Activated CD8-positive, alpha-beta memory T cell treated with anti-CD3 and anti-CD28 coated beads, Interleukin-2, amount 50 U/mL, for 4 hours (primary cell): ENCODE data around the gene RAB37.

Experiments
- DNase-seq: peaks from one replicate; pipeline ENCODE4 v3.0.0-alpha.2; 2020

Gene RAB37

DNA sequence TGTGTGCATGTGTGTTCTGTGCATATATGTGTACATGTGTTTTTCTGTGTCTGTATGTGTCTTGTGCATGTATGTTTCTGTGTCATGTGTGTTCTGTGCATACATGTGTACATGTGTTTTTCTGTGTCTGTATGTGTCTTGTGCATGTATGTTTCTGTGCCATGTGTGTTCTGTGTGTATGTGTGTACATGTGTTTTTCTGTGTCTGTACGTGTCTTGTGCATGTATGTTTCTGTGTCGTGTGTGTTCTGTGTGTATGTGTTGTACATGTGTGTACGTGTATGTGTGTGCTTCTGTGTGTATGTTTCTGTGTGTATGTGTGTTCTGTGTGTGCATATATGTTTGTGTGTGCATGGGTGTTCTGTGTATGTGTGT lies 8.4 kb upstream of the RAB37 start:
- DNase-seq: no peak

DNA sequence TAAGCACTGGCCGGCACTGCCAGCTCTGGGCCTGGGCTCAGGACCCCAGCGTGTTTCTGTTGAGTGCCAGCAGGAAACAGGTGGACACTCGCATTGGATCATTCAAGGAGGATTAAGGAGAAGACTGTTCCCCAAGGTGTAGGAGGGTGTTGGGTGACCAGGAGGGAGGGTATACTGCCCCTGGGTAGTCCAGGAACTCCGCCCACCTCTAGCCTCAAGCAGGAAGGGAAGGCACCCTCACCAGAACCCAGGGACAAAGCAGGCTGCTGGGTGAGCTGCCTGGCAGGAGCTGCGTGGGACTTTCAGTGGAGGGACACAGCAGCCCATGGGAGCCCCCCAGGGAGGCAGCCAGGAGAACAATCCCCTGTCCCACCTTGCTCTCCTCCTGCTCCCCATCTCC lies 7.7 kb upstream of the RAB37 start:
- DNase-seq: no peak

- no peak for DNase-seq
Observed at GRCh38 chr17:74729866-74730265, 7.2 kb upstream of the RAB37 start.

DNA sequence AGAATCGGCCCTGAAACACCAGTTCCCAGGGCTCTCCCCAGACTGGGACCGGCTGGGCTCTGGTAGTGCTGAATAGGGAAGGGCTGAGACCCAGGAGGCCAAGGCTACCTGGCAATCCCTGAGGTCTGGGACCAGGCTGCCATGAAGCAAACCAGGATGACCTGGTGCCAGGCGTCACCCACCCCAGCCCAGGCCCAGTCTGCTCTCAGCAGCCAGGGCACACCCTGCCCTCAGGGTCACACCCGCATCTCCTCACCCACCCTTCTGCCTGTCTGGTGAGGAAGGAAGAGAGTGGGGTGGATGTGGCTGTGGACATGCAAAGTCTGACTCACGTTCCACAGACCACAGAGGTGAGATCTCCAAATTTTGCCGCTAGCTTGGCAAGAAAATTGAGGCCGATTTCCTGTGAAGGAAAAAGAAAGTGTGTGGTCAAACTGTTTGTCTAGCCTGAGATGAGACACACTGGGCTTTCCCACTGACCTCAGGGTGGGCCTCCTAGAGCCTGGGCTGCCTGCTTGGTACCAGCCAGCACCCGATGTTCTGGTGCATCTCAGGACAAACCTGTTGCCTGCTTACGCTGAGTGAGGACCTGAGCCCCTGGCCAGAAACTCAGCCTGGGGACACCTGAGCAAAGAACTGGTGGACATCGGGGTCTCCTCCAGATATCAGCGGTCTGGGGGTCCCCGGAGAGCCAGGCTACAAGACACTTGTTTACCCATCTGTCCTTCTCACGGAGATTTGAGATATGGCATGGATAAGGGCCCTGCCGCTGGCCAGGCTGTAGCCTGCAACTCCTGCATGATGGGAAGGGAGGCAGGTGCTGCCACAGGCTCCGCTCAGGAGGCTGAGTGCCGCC lies 6.3 kb upstream of the RAB37 start:
- peak; percentile 57 for DNase-seq

GRCh38 chr17:74731347-74731605 lies 5.8 kb upstream of the RAB37 start:
- no peak for DNase-seq

DNA sequence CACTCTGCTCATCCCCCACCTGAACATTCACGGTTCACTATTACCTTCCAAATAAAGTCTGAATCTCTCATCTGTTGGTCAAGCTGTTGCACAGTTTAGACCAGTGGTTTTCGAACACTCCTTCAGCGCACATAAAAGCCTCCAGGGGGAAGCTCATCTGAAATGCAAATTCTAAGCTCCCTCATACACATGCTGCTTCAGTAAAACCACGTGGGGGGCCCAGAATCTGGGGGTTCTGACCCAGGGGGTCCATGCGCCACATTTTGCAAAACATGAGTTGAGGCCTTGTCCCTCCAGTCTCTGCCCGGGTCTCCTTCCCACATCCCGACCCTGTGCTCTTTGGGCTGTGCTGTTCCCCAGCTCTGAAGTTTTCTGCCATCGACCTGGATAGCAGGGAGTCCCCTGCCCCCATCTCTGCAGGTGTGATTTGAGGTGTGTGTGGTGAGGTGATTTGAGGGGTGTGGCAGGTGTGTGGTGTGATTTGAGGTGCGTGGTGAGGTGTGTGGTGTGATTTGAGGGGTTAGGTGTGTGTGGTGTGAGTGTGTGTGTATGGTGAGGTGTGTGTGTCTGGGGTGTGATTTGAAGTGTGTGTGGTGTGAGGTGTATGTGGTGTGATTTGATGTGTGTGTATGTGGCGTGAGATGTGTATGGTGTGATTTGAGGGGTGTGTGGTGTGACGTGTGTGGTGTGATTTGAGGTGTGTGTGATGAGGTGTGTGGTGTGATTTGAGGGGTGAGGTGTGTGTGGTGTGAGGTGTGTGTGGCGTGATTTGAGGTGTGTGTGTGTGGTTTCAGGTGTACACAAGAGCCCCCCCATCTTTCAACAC lies 4.8 kb upstream of the RAB37 start:
- no peak for DNase-seq

DNA sequence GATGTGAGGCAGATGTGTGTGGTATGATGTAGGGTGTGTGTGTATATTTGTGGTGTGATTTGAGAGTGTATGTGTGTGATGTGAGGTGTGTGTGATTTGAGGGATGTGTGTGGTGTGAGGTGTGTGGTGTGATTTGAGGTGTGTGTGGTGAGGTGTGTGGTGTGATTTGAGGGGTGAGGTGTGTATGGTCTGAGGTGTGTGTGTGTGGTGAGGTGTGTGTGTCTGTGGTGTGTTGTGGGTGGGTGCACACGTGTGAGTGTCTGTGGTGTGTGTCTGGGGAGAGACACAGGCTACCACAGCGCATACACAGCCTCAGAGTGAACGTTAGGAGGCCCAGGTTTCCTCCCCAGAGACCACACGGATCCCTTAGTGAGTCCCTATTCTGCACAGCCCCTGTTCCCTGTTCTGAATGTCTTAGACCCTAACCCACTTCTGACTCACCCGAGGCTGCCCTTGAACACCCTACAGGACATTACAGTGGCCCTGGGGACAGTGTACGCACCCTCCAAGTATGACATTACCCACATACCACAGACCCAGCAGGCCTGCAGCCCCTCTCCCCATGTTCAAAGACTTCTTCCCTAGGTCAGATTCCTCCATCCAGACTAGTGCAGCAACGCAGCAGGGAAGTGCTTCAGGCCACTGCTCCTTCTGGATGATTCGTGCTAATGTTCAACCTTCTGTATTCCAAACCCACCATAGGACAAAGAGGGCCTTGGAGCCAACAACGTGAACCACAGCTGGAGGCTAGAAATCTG lies 3.5 kb upstream of the RAB37 start:
- DNase-seq: no peak

DNA sequence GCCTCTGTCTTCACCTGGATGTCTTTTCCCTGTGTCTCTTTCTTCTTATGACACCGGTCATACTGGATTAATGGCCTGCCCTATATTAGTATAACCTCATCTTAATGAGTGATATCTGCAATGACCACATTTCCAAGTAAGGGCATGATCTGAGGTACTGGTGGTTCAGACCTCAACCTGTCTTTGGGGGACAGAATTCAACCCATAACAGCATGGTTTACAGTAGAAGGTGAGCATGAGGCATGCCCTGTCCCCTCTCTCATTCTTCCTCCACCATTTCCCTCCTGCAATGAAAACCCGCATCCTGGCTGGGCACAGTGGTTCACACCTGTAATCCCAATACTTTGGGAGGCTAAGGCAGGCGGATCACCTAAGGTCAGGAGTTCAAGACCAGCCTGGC lies 2.8 kb upstream of the RAB37 start:
- DNase-seq: no peak

DNA sequence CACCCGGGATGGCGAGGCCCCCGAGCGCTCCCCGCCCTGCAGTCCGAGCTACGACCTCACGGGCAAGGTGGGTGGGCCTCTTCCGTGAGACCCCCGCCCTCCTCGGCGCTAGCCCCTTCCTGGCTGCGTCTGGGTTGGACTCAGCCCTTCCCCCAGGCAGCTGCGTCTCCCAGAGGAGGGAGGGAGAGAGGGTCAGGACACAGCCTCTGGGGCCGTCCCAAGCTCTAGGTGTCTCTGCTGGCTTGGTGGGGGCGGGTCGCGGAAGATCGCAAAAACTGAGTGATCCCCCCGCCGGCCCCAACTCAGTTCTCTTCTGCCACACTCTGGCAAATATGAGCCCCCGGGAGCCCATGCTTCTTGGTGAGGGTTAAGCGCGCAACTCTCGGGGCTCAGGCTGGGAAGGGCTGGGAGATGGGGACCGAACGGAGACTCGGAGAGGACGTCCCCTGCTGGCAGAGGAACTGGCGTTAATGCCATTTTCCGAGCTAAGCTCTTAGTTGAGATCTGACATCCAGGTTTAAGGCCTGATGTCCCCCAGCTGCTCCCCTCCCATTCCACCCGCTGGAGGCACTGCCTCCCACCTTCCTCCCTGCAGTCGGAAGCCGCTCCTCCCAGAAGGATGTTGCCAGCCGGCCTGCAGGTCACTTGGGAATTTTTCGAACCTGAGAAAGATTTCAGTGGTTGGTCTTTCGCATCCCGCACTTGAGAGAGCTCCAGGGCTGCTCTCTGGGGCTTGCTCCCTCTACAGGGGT lies 419 bp downstream of the RAB37 start:
- peak; percentile 52 for DNase-seq

DNA sequence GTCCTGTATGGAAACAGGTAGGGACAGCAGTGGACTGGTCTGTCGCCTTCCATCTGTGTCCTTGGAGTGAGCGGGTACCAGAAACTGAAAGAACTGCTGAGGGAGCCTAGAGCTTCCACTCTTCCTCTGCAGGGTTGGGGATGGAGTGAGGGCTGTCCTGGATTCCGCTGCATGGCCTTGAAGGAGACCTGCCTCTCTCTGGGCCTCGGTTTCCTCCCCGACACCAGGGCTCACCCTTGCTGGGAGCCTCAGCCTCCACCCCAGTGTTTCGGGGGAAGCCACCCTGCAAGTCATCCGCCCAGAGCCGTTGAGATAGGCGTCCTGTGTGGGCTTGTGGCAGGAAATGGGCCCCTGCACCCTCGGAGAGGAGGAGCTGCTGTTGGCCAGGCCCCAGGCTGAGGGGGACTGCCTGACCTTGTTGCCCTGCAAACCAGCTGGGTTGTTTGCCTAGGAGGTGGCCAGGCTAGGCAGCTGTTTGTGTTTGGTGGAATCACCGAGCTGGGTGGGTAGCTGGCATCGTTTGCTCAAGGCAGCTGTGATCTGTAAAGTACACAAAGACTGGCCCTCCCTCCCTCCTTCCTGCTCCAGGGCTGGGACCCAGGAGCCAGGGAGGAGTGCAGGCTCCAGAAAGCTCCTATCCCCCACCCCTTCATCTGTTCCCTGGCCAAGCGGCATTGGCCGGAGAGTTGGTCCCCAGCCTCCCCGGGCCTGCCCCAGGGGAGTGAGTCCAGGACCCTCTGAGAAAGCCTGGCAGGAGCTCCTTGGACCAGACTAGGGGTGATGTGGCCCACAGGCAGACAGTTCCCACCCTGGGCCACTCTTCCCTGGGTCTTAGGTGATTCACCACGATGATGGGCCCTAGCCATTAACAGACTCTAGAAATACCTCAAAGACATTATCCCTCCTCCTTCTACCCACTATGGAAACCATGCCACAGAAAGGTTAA lies 1.3 kb downstream of the RAB37 start:
- peak; percentile 72 for DNase-seq

GRCh38 chr17:74739227-74739831 lies 2.3 kb downstream of the RAB37 start:
- no peak for DNase-seq

DNA sequence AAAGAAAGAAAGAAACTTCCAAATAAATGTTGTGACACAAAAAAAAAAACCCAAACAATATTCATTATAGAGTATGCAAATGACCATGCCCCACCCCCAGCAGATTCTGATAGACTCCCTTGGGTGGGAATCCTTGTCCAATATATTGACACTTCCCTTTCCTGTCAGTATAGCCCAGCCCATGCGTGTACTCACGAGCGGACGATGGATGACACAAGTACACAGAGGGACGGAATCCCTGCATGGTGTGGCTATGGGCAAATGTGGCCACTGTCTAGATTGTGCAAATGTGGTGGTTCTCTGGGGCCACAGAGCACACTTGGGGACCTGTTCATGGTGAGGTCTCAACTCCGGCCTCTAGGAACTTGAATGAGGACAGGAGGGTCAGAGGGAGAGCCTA lies 3.1 kb downstream of the RAB37 start:
- DNase-seq: no peak

DNA sequence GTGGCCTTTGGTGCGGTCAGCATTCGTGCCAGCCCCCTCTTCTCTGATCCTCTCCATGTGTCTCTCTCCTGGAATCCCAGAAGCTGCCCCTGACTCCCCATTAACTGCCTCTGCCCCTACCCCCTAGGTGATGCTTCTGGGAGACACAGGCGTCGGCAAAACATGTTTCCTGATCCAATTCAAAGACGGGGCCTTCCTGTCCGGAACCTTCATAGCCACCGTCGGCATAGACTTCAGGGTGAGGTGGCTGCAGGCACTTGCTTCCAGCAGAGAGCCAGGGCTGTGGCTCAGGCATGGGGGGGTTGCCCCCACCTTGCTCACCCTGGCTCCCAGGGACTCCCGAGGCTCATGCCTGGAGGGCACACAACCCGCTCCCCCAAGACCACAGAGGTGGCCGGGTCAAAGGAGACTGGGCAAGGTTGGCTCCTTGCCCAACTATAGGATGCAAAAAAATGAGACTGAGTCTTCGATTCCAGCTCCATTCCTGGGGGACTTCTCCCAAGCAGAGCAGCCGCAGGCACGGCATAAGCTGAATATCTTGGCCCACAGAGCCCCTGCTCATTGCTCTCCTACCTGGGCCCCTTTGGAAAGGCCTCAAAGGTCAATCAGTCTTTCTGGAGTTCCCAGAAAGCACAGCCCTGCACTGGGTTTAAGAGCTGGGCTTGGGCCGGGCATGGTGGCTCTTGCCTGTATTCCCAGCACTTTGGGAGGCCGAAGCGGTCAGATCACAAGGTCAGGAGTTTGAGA lies 3.8 kb downstream of the RAB37 start:
- DNase-seq: no peak

GRCh38 chr17:74742153-74742515 lies 5.1 kb downstream of the RAB37 start:
- no peak for DNase-seq

- no peak for DNase-seq
Observed at GRCh38 chr17:74742978-74743545, 6.0 kb downstream of the RAB37 start.

DNA sequence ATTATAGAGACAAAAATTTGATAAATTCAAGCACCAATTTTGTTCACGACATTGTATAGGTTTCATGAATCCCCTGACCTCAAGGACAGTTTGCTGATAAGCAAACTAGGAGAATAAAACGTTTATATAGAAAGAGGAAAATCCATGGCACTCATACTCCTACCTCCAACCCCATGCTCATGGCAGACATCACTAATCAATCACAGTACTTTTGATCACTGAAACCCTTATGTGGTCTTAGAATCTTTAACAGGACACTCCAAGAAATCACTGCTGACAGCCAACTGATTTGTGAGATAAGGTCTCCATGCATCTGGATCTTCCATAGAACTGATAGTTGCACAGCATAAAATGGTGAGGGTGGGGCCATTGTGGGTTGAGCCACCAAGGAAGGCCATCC lies 6.7 kb downstream of the RAB37 start:
- no peak for DNase-seq

GRCh38 chr17:74744349-74744713 lies 7.3 kb downstream of the RAB37 start:
- no peak for DNase-seq

DNA sequence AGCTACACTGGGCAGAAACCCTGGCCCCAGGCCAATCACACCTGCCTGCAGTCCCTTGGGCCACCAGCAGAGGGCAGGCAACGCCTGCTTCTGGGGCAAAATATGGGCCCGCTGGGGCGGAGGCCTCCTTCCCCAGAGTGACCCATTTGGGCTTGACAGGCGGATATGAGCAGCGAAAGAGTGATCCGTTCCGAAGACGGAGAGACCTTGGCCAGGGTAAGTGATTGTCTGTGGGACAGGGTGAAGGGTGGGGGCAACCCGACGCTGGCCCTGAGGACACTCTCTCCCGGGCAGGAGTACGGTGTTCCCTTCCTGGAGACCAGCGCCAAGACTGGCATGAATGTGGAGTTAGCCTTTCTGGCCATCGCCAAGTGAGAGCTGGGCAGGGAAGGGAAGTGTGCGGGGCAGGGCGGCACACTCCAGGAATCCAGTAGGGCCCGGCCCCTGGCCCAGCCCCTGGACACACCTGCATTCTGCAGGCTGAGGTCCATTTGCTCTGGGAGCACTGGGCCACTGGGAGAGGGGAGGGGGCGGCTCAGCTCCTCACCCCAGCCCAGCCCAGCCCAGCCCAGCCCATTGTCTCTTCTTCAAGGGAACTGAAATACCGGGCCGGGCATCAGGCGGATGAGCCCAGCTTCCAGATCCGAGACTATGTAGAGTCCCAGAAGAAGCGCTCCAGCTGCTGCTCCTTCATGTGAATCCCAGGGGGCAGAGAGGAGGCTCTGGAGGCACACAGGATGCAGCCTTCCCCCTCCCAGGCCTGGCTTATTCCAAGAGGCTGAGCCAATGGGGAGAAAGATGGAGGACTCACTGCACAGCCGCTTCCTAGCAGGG lies 7.9 kb downstream of the RAB37 start:
- peak; percentile 85 for DNase-seq

DNA sequence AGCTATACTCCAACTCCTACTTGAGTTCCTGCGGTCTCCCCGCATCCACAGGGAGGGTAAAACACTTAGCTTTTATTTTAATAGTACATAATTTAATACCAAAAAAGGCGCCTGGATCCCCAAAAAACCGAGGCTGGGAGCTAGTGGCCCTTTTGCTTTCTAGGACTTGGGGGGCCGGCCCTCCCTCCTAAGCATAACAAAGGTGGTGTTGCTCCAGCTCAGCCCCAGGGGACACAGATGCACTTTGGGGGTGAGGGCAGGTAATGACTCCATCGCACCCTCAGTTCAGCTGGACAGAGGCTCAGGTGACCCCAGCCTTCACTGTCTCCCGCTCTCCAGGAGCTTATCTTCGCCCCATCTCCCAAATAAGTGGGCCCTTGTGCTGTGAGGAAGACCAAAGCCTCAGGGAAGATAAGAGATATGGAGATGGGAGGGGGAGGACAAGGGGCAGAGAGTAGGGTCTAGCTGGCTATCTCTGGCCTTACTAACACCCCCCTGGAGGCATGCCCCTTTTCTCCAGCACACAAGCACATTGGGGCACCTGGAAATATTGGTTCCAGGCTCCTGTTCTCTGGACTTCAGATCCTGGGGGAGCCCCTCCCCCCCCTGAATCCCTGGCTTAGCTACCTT lies 8.6 kb downstream of the RAB37 start:
- no peak for DNase-seq
